Kidney (tissue), 14 donors: ENCODE measurements around the gene FBN1. TPM values are rescaled to one million over a fixed set of nuclear protein-coding genes. Genes with fewer than 3 reads are reported as not detected.

Experiments
- DNase-seq, 5 donors: peaks; one replicate each; pipeline ENCODE4 v3.0.0-alpha.2; 2013 to 2020
- FAIRE-seq: peaks from 2 replicates; lab custom pipeline; 2012; peaks lifted over from hg19 to GRCh38; lab: Jason Lieb, UNC
- H3K27ac ChIP-seq, 2 donors: one replicate each; pipeline ENCODE4 v1.7.0; 2013; ENCODE audit warnings: low read depth in 2 of 2, low read length in 2 of 2, inconsistent platforms in 1 of 2
- H3K27me3 ChIP-seq: one replicate; pipeline ENCODE4 v1.7.1; 2013; ENCODE audit warnings: low read length, inconsistent platforms; ENCODE audit not compliant: control insufficient read depth, insufficient read depth
- H3K36me3 ChIP-seq, 3 donors: one replicate each; pipeline versions ENCODE4 v1.7.0 to v1.7.1; 2013; ENCODE audit warnings: low read length in 3 of 3, control low read depth in 1 of 3, inconsistent platforms in 1 of 3; ENCODE audit not compliant: insufficient read depth in 3 of 3, control insufficient read depth in 2 of 3
- H3K4me1 ChIP-seq, 3 donors: one replicate each; pipeline versions ENCODE4 v1.7.0 to v1.7.1; 2013; ENCODE audit warnings: low read length in 3 of 3, inconsistent platforms in 1 of 3, low read depth in 1 of 3; ENCODE audit not compliant: control insufficient read depth in 2 of 3, insufficient read depth in 2 of 3
- H3K4me3 ChIP-seq, 3 donors: one replicate each; pipeline versions ENCODE4 v1.7.0 to v1.8.1; 2013; ENCODE audit warnings: low read length in 3 of 3, control low read depth in 1 of 3, inconsistent platforms in 1 of 3
- H3K9ac ChIP-seq, 3 donors: one replicate each; pipeline versions ENCODE4 v1.7.0 to v1.7.1; 2013; ENCODE audit warnings: low read length in 3 of 3, control low read depth in 1 of 3, inconsistent platforms in 1 of 3
- H3K9me3 ChIP-seq, 3 donors: one replicate each; pipeline versions ENCODE4 v1.7.0 to v1.7.1; 2013; ENCODE audit warnings: low read length in 3 of 3, control low read depth in 1 of 3, inconsistent platforms in 1 of 3; ENCODE audit not compliant: control insufficient read depth in 2 of 3, insufficient read depth in 1 of 3
- intact Hi-C: fragments of 100-400 bp; cut with DNase I; formaldehyde crosslinking; loops from one replicate; pipeline ENCODE4 v1.11.1; 2022
- polyA plus RNA-seq: library from polyadenylated mRNA; stranded (reverse); fragments of 350-450 nt; fragmentation: Illumina TruSeq; extraction: RNeasy Lipid Tissue Mini Kit (QIAGEN cat#74804); gene quantifications from one replicate; pipeline ENCODE4 v1.2.3, GENCODE V29; 2014; ENCODE audit warnings: low read depth, low replicate concordance; ENCODE audit not compliant: insufficient read depth
- total RNA-seq: library from RNA; stranded (reverse); fragmentation: NEBNext Ultra II Directional; extraction: Animal tissue kit (Norgen Biotek cat#: 25700); gene quantifications from one replicate; pipeline ENCODE4 v1.2.1, GENCODE V29; 2021
- TF ChIP-seq, protein P1 (sequence below): IDR thresholded peaks from 3 replicates; pipeline ENCODE4 v1.5.1; 2012; ENCODE audit warnings: mild to moderate bottlenecking, moderate library complexity, borderline replicate concordance; ENCODE audit not compliant: insufficient read depth; ENCODE audit errors: extremely low read depth
- donor health status: control.
- donor health status: control.
- donor health status: control.
- donor health status: control.
- donor health status: control.
- donor health status: DM: yes; HTN: yes; CAD: no.
- donor health status: Normal renal cell carcinoma (clear cell type).

The FBN1 gene
- total and polyA plus RNA-seq, 2 donors from 2014 or later: 2.4 to 30.8 TPM

DNA sequence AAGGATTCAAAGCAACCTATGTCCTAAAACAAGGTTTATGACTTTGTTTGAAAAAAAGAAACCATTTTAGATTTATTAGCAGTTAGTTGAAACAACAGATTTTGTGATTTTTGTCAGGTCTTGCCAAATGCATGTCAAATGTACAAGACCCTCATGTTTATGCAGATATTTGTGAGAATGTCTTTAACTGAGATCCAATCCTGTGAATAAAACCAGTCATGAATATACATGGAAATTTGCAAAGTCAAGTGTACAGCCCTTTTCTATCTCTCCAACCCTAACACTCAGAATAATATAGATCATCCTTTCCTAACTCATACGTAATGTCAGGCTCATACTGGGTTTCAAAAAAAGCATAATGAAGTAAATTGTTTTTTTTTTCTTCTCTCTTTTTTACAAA, 237.9 kb downstream of the FBN1 start:
- Histone ChIP-seq H3K9me3 (no peaks in the 10 kb centered on the region), H3K4me3 (no peak overlapping the region), H3K4me1 (no peaks in the 10 kb centered on the region), H3K36me3 (peaks cover 0 to 4% (median 0%) of the 10 kb centered on the region in 3 donors), H3K9ac (no peak overlapping the region), H3K27ac (no peak overlapping the region), H3K27me3 (no peaks in the 10 kb centered on the region)
- TF ChIP-seq, protein P1, sequence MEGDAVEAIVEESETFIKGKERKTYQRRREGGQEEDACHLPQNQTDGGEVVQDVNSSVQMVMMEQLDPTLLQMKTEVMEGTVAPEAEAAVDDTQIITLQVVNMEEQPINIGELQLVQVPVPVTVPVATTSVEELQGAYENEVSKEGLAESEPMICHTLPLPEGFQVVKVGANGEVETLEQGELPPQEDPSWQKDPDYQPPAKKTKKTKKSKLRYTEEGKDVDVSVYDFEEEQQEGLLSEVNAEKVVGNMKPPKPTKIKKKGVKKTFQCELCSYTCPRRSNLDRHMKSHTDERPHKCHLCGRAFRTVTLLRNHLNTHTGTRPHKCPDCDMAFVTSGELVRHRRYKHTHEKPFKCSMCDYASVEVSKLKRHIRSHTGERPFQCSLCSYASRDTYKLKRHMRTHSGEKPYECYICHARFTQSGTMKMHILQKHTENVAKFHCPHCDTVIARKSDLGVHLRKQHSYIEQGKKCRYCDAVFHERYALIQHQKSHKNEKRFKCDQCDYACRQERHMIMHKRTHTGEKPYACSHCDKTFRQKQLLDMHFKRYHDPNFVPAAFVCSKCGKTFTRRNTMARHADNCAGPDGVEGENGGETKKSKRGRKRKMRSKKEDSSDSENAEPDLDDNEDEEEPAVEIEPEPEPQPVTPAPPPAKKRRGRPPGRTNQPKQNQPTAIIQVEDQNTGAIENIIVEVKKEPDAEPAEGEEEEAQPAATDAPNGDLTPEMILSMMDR: no peak
- intact Hi-C loops: no loop called here
- FAIRE-seq (no peak), DNase-seq (no peak)

DNA sequence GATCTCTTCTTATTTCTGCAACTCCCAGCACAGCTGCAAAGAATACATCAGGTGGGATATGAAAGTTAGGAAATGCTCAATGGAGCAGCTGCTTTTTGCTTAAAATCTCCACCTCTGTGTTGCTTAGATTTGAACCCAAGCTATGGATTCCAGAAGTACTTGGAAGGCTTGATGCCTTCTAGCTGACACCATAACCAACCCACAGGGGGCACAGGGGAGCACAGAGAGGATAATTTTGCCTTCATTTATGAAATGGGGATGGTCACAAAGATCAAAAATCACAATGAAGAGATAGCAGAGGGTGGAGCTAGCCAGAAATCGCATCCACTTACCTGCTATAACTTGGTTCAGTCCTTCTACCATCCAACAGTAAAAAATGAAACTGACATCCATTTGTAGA, 238.6 kb downstream of the FBN1 start:
- FAIRE-seq: no peak
- H3K27me3 ChIP-seq: no peaks in the 10 kb centered on the region
- no peaks in the 10 kb centered on the region for H3K4me1 ChIP-seq
- H3K9ac ChIP-seq: no peak overlapping the region
- H3K9me3 ChIP-seq: no peaks in the 10 kb centered on the region
- no peak for DNase-seq
- TF ChIP-seq, protein P1: no peak
- H3K27ac ChIP-seq: no peak overlapping the region
- peaks cover 0 to 4% (median 0%) of the 10 kb centered on the region in 3 donors for H3K36me3 ChIP-seq
- H3K4me3 ChIP-seq: no peak overlapping the region
- intact Hi-C loops: no loop called here

DNA sequence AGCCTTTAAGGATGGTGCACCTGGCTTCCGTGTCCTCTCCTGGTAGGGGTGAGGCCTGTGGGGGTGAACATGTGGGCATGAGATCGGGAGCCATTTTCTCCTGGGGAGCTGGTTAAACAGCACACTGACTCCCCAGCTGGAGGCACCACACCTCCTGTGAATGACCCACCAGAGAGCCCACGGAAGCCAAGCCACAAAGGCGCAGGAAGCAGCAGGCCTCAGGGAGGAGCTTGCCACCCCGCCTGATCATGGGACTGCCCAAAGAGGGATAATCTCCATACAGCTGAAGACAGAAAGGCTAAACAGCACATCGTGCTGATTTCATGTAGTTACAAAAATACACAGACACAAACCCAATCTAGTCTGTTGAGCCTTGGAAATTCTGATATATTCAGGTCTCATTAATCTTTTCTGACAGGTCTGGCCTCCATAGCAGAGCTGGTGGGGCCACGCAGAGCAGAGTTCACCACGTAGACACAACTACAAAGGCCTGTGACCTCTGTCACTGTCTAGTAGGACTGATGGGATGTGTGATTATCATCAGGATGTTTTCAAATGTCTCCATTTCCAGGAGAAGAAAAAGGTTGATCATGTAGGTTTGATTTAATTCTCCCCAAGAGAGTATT, 239.1 kb downstream of the FBN1 start:
- FAIRE-seq (no peak), DNase-seq (peak in 1 of 5 donors; percentile 28)
- Histone ChIP-seq H3K27me3 (no peaks in the 10 kb centered on the region), H3K27ac (no peak overlapping the region), H3K4me1 (no peaks in the 10 kb centered on the region), H3K36me3 (peaks cover 0 to 4% (median 0%) of the 10 kb centered on the region in 3 donors), H3K9ac (no peak overlapping the region), H3K4me3 (no peak overlapping the region), H3K9me3 (no peaks in the 10 kb centered on the region)
- TF ChIP-seq, protein P1: no peak
- intact Hi-C loops: no loop called here
